ENCODE results near the gene DPYD.

Gene DPYD

DNA sequence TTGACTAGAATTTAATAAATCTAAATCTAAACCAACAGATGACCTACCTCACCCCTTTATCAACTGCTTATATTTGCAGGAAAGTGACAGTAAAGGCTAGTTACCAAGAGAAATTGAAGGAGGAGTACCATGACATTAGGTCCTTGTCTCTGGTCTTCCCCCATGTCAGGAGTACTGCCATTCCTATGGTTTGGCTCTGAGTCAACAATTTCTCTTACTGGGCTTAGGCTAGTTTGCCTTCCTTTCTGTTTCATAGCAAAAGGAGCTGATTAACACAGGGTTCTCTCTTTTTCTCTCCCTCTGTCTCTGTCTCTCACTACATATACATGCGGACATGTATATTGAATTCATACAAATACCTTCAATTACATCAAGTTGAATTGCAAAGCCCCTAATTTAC, 579.9 kb downstream of the DPYD start:
- DNase-seq (ENCODE audit: low spot score): no peak

GRCh38 chr1:97338347-97338746, 582.5 kb downstream of the DPYD start:
- POLR2A ChIA-PET (ENCODE audit: low non-redundant PET): no interaction called here
- no peak overlapping the region for H3K27ac ChIP-seq
- DNase-seq (ENCODE audit: low spot score): no peak
- no peak for TF ChIP-seq CTCF (conservative IDR thresholded peaks at IDR 0.05; ENCODE audit: low read depth)
- CTCF ChIA-PET: interaction anchor here (0.6 kb wide), 1 partner anchor 274 kb away, joined by 3 read pairs; no protein-coding TSS in a partner anchor

More for the DNA sequence above, 579.9 kb downstream of the DPYD start:
- TF ChIP-seq CTCF (conservative IDR thresholded peaks at IDR 0.05; ENCODE audit: low read depth): no peak
- H3K27ac ChIP-seq: no peak overlapping the region
- ChIA-PET CTCF (no interaction called here), POLR2A (ENCODE audit: low non-redundant PET) (no interaction called here)

- TF ChIP-seq CTCF (conservative IDR thresholded peaks at IDR 0.05; ENCODE audit: low read depth): no peak
- CTCF ChIA-PET: interaction anchor here (0.9 kb wide), 1 partner anchor 94 kb away, joined by 3 read pairs; no protein-coding TSS in a partner anchor
- H3K27ac ChIP-seq: no peak overlapping the region
- peak; percentile 3 for DNase-seq (ENCODE audit: low spot score)
- POLR2A ChIA-PET (ENCODE audit: low non-redundant PET): interaction anchor here (0.6 kb wide), 1 partner anchor 139 kb away, joined by 6 read pairs; no protein-coding TSS in a partner anchor
These were observed 583.4 kb downstream of the DPYD start for GRCh38 chr1:97337250-97338030.

GRCh38 chr1:97334454-97334853, 586.4 kb downstream of the DPYD start:
- CTCF ChIA-PET: no interaction called here
- POLR2A ChIA-PET (ENCODE audit: low non-redundant PET): no interaction called here
- TF ChIP-seq CTCF (conservative IDR thresholded peaks at IDR 0.05; ENCODE audit: low read depth): no peak
- DNase-seq (ENCODE audit: low spot score): no peak
- H3K27ac ChIP-seq: no peak overlapping the region

GRCh38 chr1:97332716-97333115, 588.1 kb downstream of the DPYD start:
- ChIA-PET CTCF (no interaction called here), POLR2A (ENCODE audit: low non-redundant PET) (no interaction called here)
- DNase-seq (ENCODE audit: low spot score): no peak
- no peak overlapping the region for H3K27ac ChIP-seq
- no peak for TF ChIP-seq CTCF (conservative IDR thresholded peaks at IDR 0.05; ENCODE audit: low read depth)

DNA sequence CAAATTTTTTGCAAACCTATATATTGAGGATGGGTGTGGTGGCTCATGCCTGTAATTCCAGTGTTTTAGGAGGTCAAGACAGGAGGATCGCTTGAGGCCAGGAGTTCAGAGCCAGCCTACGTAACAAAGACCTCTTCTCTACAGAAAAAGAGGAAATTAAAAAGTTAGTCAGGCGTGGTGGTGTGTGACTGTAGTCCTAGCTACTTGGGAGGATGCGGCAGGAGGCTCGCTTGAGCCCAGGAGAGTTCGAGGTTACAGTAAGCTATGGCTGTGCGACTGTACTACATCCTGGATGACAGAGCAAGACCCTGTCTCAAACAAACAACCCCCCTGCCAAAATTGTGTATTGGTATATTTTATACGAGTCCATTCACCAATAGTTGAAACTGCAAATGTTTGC, 589.7 kb downstream of the DPYD start:
- DNase-seq (ENCODE audit: low spot score): no peak
- no peak for TF ChIP-seq CTCF (conservative IDR thresholded peaks at IDR 0.05; ENCODE audit: low read depth)
- ChIA-PET CTCF (no interaction called here), POLR2A (ENCODE audit: low non-redundant PET) (no interaction called here)
- no peak overlapping the region for H3K27ac ChIP-seq
